Ascending aorta (tissue), 2 donors: ENCODE results near the gene SH2D3A. TPM values are rescaled to one million over a fixed set of nuclear protein-coding genes. Genes with fewer than 3 reads are reported as not detected.

Source experiments
- DNase-seq, 2 donors: peaks; one replicate each; pipeline ENCODE4 v3.0.0-alpha.2; 2019; ENCODE audit warnings: low spot score in 2 of 2
- H3K27ac ChIP-seq, 2 donors: fragments of 200-600 bp; sonication (generic); one replicate each; pipeline ENCODE4 v1.5.1; 2016 to 2017; ENCODE audit warnings: mild to moderate bottlenecking in 1 of 2
- H3K27me3 ChIP-seq: fragments of 200-600 bp; sonication (generic); one replicate; pipeline ENCODE4 v1.5.1; 2017
- H3K36me3 ChIP-seq, 2 donors: fragments of 200-600 bp; sonication (generic); one replicate each; pipeline ENCODE4 v1.5.1; 2016
- H3K4me1 ChIP-seq, 2 donors: fragments of 200-600 bp; sonication (generic); one replicate each; pipeline ENCODE4 v1.5.1; 2016 to 2017; ENCODE audit warnings: mild to moderate bottlenecking in 1 of 2
- H3K4me3 ChIP-seq, 2 donors: fragments of 200-600 bp; sonication (generic); one replicate each; pipeline ENCODE4 v1.5.1; 2016 to 2017; ENCODE audit warnings: mild to moderate bottlenecking in 1 of 2
- H3K9me3 ChIP-seq, 2 donors: fragments of 200-600 bp; sonication (generic); one replicate each; pipeline ENCODE4 v1.5.1; 2016
- CTCF ChIP-seq, 3 experiments: fragments of 200-600 bp in 2 of 3; fragments of 450-650 bp in 1 of 3; sonication (generic) in 2 of 3; IDR thresholded peaks; one replicate each; pipeline ENCODE4 v1.5.1; 2016 to 2019; ENCODE audit warnings: antibody characterized with exemption in 3 of 3, mild to moderate bottlenecking in 1 of 3, moderate library complexity in 1 of 3
- intact Hi-C: fragments of 100-400 bp; cut with DNase I; formaldehyde crosslinking; loops from one replicate; pipeline ENCODE4 v1.15.1; 2023
- total RNA-seq: library from RNA; depleted of rRNA; stranded (reverse); fragments of >200 nt; gene quantifications from one replicate; pipeline ENCODE4 v1.1.0, GENCODE V29; 2016

The SH2D3A gene
- total RNA-seq, 1 donor from 2014 or later: not detected

- intact Hi-C loops: no loop called here
- Histone ChIP-seq H3K4me1 (no peaks in the 10 kb centered on the region), H3K27me3 (no peaks in the 10 kb centered on the region), H3K27ac (no peak overlapping the region), H3K9me3 (no peaks in the 10 kb centered on the region), H3K36me3 (no peaks in the 10 kb centered on the region), H3K4me3 (no peak overlapping the region)
- DNase-seq: no peak
- TF ChIP-seq CTCF (IDR thresholded peaks at IDR 0.05): no peak
These were observed 50.6 kb downstream of the SH2D3A start for GRCh38 chr19:6716610-6716970.

- H3K9me3 ChIP-seq: no peaks in the 10 kb centered on the region
- no peak overlapping the region for H3K27ac ChIP-seq
- no peak overlapping the region for H3K4me3 ChIP-seq
- H3K4me1 ChIP-seq: no peaks in the 10 kb centered on the region
- H3K36me3 ChIP-seq: no peaks in the 10 kb centered on the region
- DNase-seq: no peak
- intact Hi-C loops: no loop called here
- H3K27me3 ChIP-seq: no peaks in the 10 kb centered on the region
- TF ChIP-seq CTCF (IDR thresholded peaks at IDR 0.05): no peak
These were observed 52.3 kb downstream of the SH2D3A start for GRCh38 chr19:6714749-6715555.

GRCh38 chr19:6713773-6714692, 53.2 kb downstream of the SH2D3A start:
- TF ChIP-seq CTCF (IDR thresholded peaks at IDR 0.05): no peak
- no peaks in the 10 kb centered on the region for H3K36me3 ChIP-seq
- no peak for DNase-seq
- no peaks in the 10 kb centered on the region for H3K27me3 ChIP-seq
- intact Hi-C loops: no loop called here
- H3K4me1 ChIP-seq: no peaks in the 10 kb centered on the region
- H3K27ac ChIP-seq: no peak overlapping the region
- no peaks in the 10 kb centered on the region for H3K9me3 ChIP-seq
- H3K4me3 ChIP-seq: no peak overlapping the region

- intact Hi-C loops: no loop called here
- no peak overlapping the region for H3K27ac ChIP-seq
- no peaks in the 10 kb centered on the region for H3K9me3 ChIP-seq
- no peaks in the 10 kb centered on the region for H3K27me3 ChIP-seq
- H3K4me1 ChIP-seq: no peaks in the 10 kb centered on the region
- no peaks in the 10 kb centered on the region for H3K36me3 ChIP-seq
- DNase-seq: no peak
- TF ChIP-seq CTCF (IDR thresholded peaks at IDR 0.05): no peak
- H3K4me3 ChIP-seq: no peak overlapping the region
These were observed 54.3 kb downstream of the SH2D3A start for GRCh38 chr19:6712692-6713670.

- DNase-seq: no peak
- H3K27ac ChIP-seq: no peak overlapping the region
- TF ChIP-seq CTCF (IDR thresholded peaks at IDR 0.05): no peak
- no peak overlapping the region for H3K4me3 ChIP-seq
- no peaks in the 10 kb centered on the region for H3K4me1 ChIP-seq
- no peaks in the 10 kb centered on the region for H3K9me3 ChIP-seq
- H3K36me3 ChIP-seq: no peaks in the 10 kb centered on the region
- intact Hi-C loops: no loop called here
- H3K27me3 ChIP-seq: no peaks in the 10 kb centered on the region
These were observed 55.0 kb downstream of the SH2D3A start for GRCh38 chr19:6712231-6712630.
